Measurements from ENCODE around the gene SH3RF3. TPM values are rescaled to one million over a fixed set of nuclear protein-coding genes. Genes with fewer than 3 reads are reported as not detected.

Gene SH3RF3
- total and polyA plus RNA-seq, 8 donors: 7.0 to 11.1 (median 8.3) TPM

DNA sequence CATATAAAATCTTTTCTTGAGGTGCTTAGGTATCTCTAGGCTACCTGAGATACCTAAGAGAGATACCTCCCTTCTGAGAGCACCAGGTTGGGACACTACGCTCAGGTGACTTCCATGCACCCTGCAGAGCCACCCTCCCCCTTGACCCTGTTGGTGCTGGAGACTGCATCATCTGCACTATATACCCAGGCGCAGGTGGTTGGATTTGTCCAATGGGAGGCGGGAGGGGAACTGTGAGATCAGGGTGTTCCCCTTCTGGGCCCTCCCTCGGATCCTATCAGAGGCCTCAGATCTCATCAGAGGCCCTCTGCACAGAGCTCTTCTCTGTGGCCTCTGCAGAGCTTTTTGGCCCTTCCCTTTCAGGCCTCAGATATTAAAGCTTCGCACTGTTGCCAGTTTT, 158.4 kb downstream of the SH3RF3 start:
- ATAC-seq (no peak), DNase-seq (no peak)
- Histone ChIP-seq H3K4me3 (no peak overlapping the region), H3K27ac (no peak overlapping the region), H3K36me3 (no peaks in the 10 kb centered on the region), H3K27me3 (no peaks in the 10 kb centered on the region), H3K4me1 (peaks cover 10 to 20% of the 10 kb centered on the region in 2 donors), H3K9me3 (no peaks in the 10 kb centered on the region)
- intact Hi-C loops (cut with DNase I): no loop called here
- TF ChIP-seq, protein P1, sequence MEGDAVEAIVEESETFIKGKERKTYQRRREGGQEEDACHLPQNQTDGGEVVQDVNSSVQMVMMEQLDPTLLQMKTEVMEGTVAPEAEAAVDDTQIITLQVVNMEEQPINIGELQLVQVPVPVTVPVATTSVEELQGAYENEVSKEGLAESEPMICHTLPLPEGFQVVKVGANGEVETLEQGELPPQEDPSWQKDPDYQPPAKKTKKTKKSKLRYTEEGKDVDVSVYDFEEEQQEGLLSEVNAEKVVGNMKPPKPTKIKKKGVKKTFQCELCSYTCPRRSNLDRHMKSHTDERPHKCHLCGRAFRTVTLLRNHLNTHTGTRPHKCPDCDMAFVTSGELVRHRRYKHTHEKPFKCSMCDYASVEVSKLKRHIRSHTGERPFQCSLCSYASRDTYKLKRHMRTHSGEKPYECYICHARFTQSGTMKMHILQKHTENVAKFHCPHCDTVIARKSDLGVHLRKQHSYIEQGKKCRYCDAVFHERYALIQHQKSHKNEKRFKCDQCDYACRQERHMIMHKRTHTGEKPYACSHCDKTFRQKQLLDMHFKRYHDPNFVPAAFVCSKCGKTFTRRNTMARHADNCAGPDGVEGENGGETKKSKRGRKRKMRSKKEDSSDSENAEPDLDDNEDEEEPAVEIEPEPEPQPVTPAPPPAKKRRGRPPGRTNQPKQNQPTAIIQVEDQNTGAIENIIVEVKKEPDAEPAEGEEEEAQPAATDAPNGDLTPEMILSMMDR (IDR thresholded peaks at IDR 0.05): no peak

DNA sequence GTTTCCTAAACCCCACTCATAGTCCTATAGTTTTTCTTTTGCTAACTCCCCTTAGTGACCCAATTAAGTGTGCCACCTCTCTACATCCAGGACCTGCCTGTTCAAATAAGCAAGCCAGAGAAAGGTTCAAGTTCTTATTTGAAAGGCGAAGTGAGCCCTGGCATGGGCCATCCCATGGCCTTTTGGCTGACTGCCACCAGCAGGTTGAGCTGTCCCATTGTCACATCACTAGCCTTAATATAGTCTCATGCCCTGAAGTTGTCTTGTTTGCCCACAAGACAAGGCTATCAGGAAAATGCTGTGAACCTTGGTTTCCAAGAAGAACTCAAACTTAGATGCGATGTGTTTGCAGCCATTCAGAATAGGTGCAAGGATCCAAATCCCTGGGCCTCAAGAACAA, 158.8 kb downstream of the SH3RF3 start:
- intact Hi-C loops (cut with DNase I): no loop called here
- TF ChIP-seq, protein P1 (IDR thresholded peaks at IDR 0.05): no peak
- H3K9me3 ChIP-seq: no peaks in the 10 kb centered on the region
- H3K36me3 ChIP-seq: no peaks in the 10 kb centered on the region
- peaks cover 10 to 20% of the 10 kb centered on the region in 2 donors for H3K4me1 ChIP-seq
- no peak overlapping the region for H3K27ac ChIP-seq
- DNase-seq (no peak), ATAC-seq (no peak)
- no peaks in the 10 kb centered on the region for H3K27me3 ChIP-seq
- no peak overlapping the region for H3K4me3 ChIP-seq

DNA sequence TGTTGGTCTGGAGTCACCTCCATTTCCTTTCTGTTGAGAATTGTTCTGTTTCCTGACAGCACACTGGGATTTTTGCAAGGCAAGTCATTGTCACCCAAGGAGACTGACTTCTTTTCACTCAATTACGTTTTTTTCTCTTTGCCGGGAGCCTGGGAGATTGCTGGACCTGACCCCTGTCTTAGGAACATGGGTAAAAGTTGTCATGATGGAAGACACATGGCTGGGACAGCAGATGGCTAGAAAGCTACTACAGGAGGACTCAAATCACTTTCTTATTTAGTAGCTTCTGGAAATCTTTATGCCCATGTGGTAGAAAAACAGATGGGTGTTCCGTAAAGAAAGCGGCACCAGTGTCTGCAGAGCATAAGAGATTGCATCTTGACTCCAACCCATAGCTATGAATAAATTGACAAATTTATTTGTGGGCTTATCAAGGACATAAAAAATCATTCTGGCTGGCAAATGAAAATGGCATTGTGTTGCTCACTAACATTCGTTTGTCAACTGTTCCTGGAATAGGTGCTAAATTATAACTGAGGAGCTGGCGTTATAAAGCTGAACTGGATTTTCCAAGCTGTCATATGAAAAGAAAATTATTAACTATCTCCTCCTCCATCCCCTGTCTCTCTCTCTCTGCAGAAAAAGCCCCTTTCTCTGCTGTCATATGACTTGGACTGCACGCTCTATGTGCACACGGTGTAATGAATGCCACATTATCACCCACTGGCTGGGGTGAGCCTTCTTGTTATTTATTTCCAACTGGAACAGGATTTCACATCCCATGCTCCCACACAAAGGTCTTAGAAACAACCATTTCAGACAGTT, 159.8 kb downstream of the SH3RF3 start:
- no peak for DNase-seq
- Histone ChIP-seq H3K9me3 (no peaks in the 10 kb centered on the region), H3K27ac (no peak overlapping the region), H3K4me3 (no peak overlapping the region), H3K36me3 (no peaks in the 10 kb centered on the region), H3K4me1 (peaks cover 10 to 20% of the 10 kb centered on the region in 2 donors), H3K27me3 (no peaks in the 10 kb centered on the region)
- TF ChIP-seq, protein P1 (IDR thresholded peaks at IDR 0.05): no peak
- ATAC-seq: no peak
- intact Hi-C loops (cut with DNase I): no loop called here

DNA sequence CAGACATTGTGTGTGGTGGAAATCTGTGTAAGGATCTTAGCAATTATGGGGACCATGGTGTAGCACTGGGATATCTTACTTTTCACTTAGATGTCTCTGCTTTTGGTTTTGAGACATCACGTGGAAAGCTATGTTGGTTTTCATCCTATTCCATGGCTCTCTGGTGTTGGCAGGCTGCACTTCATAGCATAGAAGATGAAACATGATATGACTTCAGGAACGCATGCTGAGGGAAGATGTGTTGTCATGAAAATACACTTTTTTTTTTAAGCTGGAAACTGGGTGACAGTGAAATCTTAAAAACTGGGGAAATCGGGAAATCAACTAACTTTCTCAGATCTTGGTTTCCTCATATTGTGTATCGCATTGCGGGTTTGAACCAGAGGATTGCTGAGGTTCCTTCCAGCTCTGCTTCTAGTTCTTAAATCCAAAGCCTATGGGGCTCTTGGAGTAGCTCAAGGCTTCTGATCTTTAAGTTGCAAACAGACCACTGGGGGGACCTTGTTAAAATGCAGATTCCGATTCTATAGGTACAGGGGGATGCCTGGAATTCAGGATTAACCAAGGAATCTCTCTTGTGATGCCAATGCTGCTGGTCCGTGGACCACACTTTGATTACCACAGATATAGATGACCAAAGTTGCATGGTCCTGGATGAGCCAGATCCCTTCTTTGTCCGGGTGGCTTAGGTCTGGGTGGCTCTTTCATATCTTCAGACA, 160.7 kb downstream of the SH3RF3 start:
- DNase-seq (no peak), ATAC-seq (no peak)
- H3K27ac ChIP-seq: no peak overlapping the region
- intact Hi-C loops (cut with DNase I): no loop called here
- peaks cover 7 to 15% of the 10 kb centered on the region in 2 donors for H3K4me1 ChIP-seq
- TF ChIP-seq, protein P1 (IDR thresholded peaks at IDR 0.05): no peak
- no peaks in the 10 kb centered on the region for H3K9me3 ChIP-seq
- no peaks in the 10 kb centered on the region for H3K36me3 ChIP-seq
- no peak overlapping the region for H3K4me3 ChIP-seq
- no peaks in the 10 kb centered on the region for H3K27me3 ChIP-seq
